PC-9 (cell line): Measurements from ENCODE around the gene CLDN20. TPM values are rescaled to one million over a fixed set of nuclear protein-coding genes. Genes with fewer than 3 reads are reported as not detected.

Experiments used
- BruUV-seq: library from RNA; stranded (reverse); fragments of 400-500 nt; replicated peaks from 2 replicates; lab custom pipeline; 2021; lab: Mats Ljungman, UMichigan
- CTCF ChIA-PET: fragments of 300-600 bp; sonication (Branson Sonifier 250); formaldehyde crosslinking; loops from one replicate; lab custom pipeline; 2022; ENCODE audit warnings: antibody characterized with exemption; lab: Charles Lee
- POLR2A ChIA-PET: fragments of 300-600 bp; sonication (Branson Sonifier 250); formaldehyde crosslinking; loops from one replicate; lab custom pipeline; 2022; ENCODE audit warnings: antibody characterized with exemption; ENCODE audit not compliant: unreplicated experiment; lab: Charles Lee
- DNase-seq, 2 experiments: peaks; one replicate each; pipeline versions ENCODE4 v3.0.0 to v3.0.0-alpha.2; 2015 to 2022; ENCODE audit warnings: mixed read lengths in 1 of 2
- H2AFZ ChIP-seq: fragments of 200-600 bp; sonication (generic); 2 replicates; pipeline ENCODE4 v1.8.1; 2017; ENCODE audit warnings: antibody characterized with exemption
- H3F3A ChIP-seq: fragments of 200-600 bp; sonication (generic); 2 replicates; pipeline ENCODE4 v1.8.1; 2017; ENCODE audit warnings: antibody characterized with exemption, mild to moderate bottlenecking, low read depth; ENCODE audit not compliant: insufficient read depth
- H3K27ac ChIP-seq: fragments of 200-600 bp; sonication (generic); 2 replicates; pipeline ENCODE4 v1.6.1; 2016; ENCODE audit warnings: mixed run types
- H3K27me3 ChIP-seq: fragments of 200-600 bp; sonication (generic); 2 replicates; pipeline ENCODE4 v1.6.1; 2016; ENCODE audit warnings: low read depth, mixed run types; ENCODE audit not compliant: insufficient read depth
- H3K36me3 ChIP-seq: fragments of 200-600 bp; sonication (generic); 2 replicates; pipeline ENCODE4 v1.6.1; 2016; ENCODE audit warnings: low read depth, mixed run types
- H3K4me1 ChIP-seq: fragments of 200-600 bp; sonication (generic); replicated peaks from 2 replicates; pipeline ENCODE4 v1.6.1; 2016; ENCODE audit warnings: mixed run types; ENCODE audit not compliant: insufficient read depth
- H3K4me2 ChIP-seq: fragments of 200-600 bp; sonication (generic); 2 replicates; pipeline ENCODE4 v1.6.1; 2017; ENCODE audit warnings: mixed run types
- H3K4me3 ChIP-seq: fragments of 200-600 bp; sonication (generic); 2 replicates; pipeline ENCODE4 v1.6.1; 2016; ENCODE audit warnings: mixed run types
- H3K79me2 ChIP-seq: fragments of 200-600 bp; sonication (generic); 2 replicates; pipeline ENCODE4 v1.6.1; 2017; ENCODE audit warnings: low read depth, mixed run types
- H3K9me2 ChIP-seq: fragments of 200-600 bp; sonication (generic); 2 replicates; pipeline ENCODE4 v1.8.1; 2017; ENCODE audit warnings: mild to moderate bottlenecking; ENCODE audit not compliant: insufficient read depth
- H3K9me3 ChIP-seq: fragments of 200-600 bp; sonication (generic); 2 replicates; pipeline ENCODE4 v1.8.1; 2016; ENCODE audit warnings: low read depth; ENCODE audit not compliant: insufficient read depth
- H4K20me1 ChIP-seq: fragments of 200-600 bp; sonication (generic); 2 replicates; pipeline ENCODE4 v1.8.1; 2017; ENCODE audit not compliant: insufficient read depth
- CTCF ChIP-seq: fragments of 200-600 bp; sonication (generic); conservative IDR thresholded peaks from 2 replicates; pipeline ENCODE4 v1.6.1; 2017; ENCODE audit warnings: mixed run types, antibody characterized with exemption, mild to moderate bottlenecking, moderate library complexity
- EZH2 ChIP-seq: fragments of 200-600 bp; sonication (generic); IDR thresholded peaks from 2 replicates; pipeline ENCODE4 v1.8.0; 2017; ENCODE audit warnings: antibody characterized with exemption, low read depth
- intact Hi-C: fragments of 100-400 bp; cut with micrococcal nuclease; formaldehyde crosslinking; loops from one replicate; pipeline ENCODE4 v1.10.0; 2022; ENCODE audit not compliant: unreplicated experiment
- total RNA-seq: library from RNA; stranded (reverse); gene quantifications from 2 replicates; pipeline ENCODE4 v1.2.3, GENCODE V29; 2021

Gene CLDN20
- total RNA-seq, 1 experiment from 2014 or later: not detected

GRCh38 chr6:155297669-155298068 is 33.9 kb downstream of the CLDN20 start:
- no peak for DNase-seq
- no peak overlapping the region for H3K4me2 ChIP-seq
- no peaks in the 10 kb centered on the region for H3K9me3 ChIP-seq
- H3K27ac ChIP-seq: no peak overlapping the region
- peaks cover 13% of the 10 kb centered on the region; the same call in 1 of the 2 replicates for H3K36me3 ChIP-seq
- H3K27me3 ChIP-seq: no peaks in the 10 kb centered on the region
- TF ChIP-seq CTCF: no peak
- no peak for TF ChIP-seq EZH2
- CTCF ChIA-PET: no interaction called here
- intact Hi-C loops: no loop called here
- POLR2A ChIA-PET: interaction anchor here (0.6 to 0.8 kb wide), 2 partner anchors 17 to 83 kb away, joined by 3 to 5 read pairs; no protein-coding TSS in a partner anchor
- no peak overlapping the region for H2AFZ ChIP-seq
- H4K20me1 ChIP-seq: no peaks in the 10 kb centered on the region
- no peaks in the 10 kb centered on the region for H3K79me2 ChIP-seq
- no peaks in the 10 kb centered on the region; the same call in 1 of the 2 replicates for H3F3A ChIP-seq
- no peak overlapping the region for H3K4me3 ChIP-seq
- H3K9me2 ChIP-seq: no peaks in the 10 kb centered on the region
- H3K4me1 ChIP-seq: no peaks in the 10 kb centered on the region
- no TSS peak for BruUV-seq

GRCh38 chr6:155301867-155302266 is 38.1 kb downstream of the CLDN20 start:
- intact Hi-C loops: no loop called here
- H3K4me2 ChIP-seq: no peak overlapping the region

GRCh38 chr6:155303361-155303870 is 39.6 kb downstream of the CLDN20 start:
- no peaks in the 10 kb centered on the region for H3K9me3 ChIP-seq
- H4K20me1 ChIP-seq: peaks cover 6% of the 10 kb centered on the region; the same call in 1 of the 2 replicates
- no peak overlapping the region for H2AFZ ChIP-seq
- no peaks in the 10 kb centered on the region for H3K27me3 ChIP-seq
- peaks cover 16% of the 10 kb centered on the region; the same call in 1 of the 2 replicates for H3K36me3 ChIP-seq
- ChIA-PET CTCF (interaction anchor here (0.7 kb wide), 1 partner anchor 435 kb away, joined by 3 read pairs; no protein-coding TSS in a partner anchor), POLR2A (interaction anchor here (0.6 kb wide), 1 partner anchor 658 kb away, joined by 5 read pairs; no protein-coding TSS in a partner anchor)
- no TSS peak for BruUV-seq
- no peak overlapping the region for H3K4me2 ChIP-seq
- H3K9me2 ChIP-seq: no peaks in the 10 kb centered on the region
- H3K4me1 ChIP-seq: no peaks in the 10 kb centered on the region
- no peak for DNase-seq
- intact Hi-C loops: no loop called here
- no peak overlapping the region for H3K4me3 ChIP-seq
- TF ChIP-seq EZH2 (no peak), CTCF (no peak)
- no peak overlapping the region for H3K27ac ChIP-seq
- H3F3A ChIP-seq: no peaks in the 10 kb centered on the region
- H3K79me2 ChIP-seq: peaks cover 3% of the 10 kb centered on the region; the same call in 1 of the 2 replicates

More at GRCh38 chr6:155301867-155302266, 38.1 kb downstream of the CLDN20 start:
- no peak for TF ChIP-seq CTCF
- TF ChIP-seq EZH2: no peak
- Histone ChIP-seq H3K9me3 (no peaks in the 10 kb centered on the region), H3K9me2 (no peaks in the 10 kb centered on the region), H4K20me1 (peaks cover 6% of the 10 kb centered on the region; the same call in 1 of the 2 replicates), H3K79me2 (peaks cover 3% of the 10 kb centered on the region; the same call in 1 of the 2 replicates), H3K4me1 (no peaks in the 10 kb centered on the region), H3F3A (no peaks in the 10 kb centered on the region), H3K27ac (no peak overlapping the region), H2AFZ (no peak overlapping the region), H3K4me3 (no peak overlapping the region), H3K36me3 (peaks cover 19% of the 10 kb centered on the region; the same call in 1 of the 2 replicates), H3K27me3 (no peaks in the 10 kb centered on the region)
- no peak for DNase-seq
- ChIA-PET POLR2A (no interaction called here), CTCF (no interaction called here)
- BruUV-seq: no TSS peak
